ENCODE measurements around the gene NAAA.
"Not testable (repeated sequence)": the region's sequence is repeated elsewhere in the genome, so short reads cannot be mapped to it uniquely, and the experiment has no call there.

NAAA gene

DNA sequence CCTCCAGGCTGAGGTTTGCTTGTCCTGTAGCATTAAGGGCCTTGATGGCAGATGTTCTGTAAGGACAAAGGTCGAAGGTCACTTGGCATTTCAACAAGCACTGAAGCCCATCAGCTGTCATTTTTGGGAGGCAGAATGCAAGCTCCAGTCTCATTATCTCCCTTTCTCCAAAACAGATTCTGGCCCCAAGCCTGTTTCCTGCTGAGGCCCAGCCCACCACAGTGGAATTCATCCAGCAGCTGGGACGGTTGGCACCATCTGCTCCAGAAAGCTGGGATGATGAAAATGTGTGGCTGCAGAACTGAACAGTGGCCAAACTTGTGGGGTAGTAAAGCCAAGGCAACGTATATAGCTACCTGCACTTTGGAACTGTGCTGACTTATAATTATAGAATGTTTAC, 20.9 kb downstream of the NAAA start:
- no peak for DNase-seq (ENCODE audit: low read depth)

DNA sequence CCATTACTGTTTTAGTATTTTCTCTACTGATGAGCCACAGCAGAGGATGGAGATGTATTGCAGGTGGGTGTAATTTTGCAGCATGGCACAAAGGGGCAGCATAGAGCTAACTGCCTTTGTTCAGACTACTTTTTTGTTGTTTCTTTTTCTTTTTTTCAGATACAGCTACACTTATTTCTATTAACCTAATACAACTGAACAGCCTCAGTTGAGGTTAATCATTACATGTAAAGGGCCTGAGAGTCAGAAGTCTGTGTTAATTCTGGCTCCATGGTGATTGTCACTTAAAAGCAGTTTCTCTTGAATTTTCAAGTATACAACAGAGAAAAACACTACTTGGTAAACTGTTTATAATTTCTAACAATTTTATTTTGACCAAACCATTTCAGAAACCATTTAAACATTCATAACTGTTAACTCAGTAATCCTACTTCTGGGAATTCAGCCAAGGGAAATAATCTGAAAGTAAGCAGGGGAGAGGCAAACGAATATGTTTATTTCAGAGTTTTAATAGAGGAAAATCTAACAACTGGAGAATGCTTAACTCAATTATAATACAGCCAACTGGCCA, 24.6 kb downstream of the NAAA start:
- no peak for DNase-seq (ENCODE audit: low read depth)

DNA sequence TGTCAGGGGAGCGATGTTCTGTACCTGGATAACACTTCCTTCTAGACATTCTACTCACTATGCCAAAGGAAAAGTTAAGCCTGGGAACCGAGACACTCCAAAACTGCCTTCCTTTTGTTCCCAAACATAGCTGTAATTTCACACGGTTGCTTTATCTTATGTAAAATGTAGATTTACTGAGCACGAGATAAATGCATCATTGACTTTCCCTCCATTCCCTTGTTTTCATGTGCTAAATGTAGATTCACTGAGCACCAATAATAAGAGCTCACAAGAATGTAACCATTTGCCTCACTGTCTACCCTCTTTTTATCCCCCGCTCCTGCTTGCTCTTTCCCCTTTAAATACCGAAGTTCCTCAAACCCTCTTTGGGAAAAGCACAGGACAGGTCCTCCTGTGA, 27.8 kb downstream of the NAAA start:
- no peak for DNase-seq (ENCODE audit: low read depth)

- DNase-seq (ENCODE audit: low read depth): not testable (repeated sequence)
Measured at GRCh38 chr4:75910831-75911230, 30.0 kb downstream of the NAAA start.

- DNase-seq (ENCODE audit: low read depth): no peak
Measured at GRCh38 chr4:75909405-75909804, 31.4 kb downstream of the NAAA start.

DNA sequence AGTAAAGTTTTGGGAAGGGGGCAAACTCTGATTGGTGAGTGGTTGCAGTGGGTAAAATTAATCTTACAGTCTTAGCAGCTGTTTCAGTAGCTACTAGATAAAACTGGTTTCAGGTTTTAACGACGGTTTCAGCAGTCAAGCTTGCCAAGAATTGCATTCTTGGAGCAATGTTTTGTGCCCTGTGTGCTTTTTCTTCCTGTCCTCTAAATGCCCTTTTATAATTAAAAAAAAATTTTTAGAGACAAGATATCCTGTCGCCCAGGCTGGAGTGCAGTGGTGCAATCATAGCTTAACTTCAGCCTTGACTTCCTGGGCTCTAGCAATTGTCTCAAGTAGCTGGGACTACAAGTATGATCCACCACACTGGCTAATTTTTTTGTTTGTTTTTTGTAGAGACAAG, 32.3 kb downstream of the NAAA start:
- DNase-seq (ENCODE audit: low read depth): no peak

- DNase-seq (ENCODE audit: low read depth): no peak
Measured at GRCh38 chr4:75907966-75908365, 32.8 kb downstream of the NAAA start.

GRCh38 chr4:75904076-75904475, 36.7 kb downstream of the NAAA start:
- DNase-seq (ENCODE audit: low read depth): no peak

GRCh38 chr4:75902352-75902751, 38.5 kb downstream of the NAAA start, which contains the start of gene PPEF2:
TSS of gene PPEF2 (minus strand) at chr4:75902452. CDS start at chr4:75896325, 6,127 bp downstream.
- DNase-seq (ENCODE audit: low read depth): no peak

DNA sequence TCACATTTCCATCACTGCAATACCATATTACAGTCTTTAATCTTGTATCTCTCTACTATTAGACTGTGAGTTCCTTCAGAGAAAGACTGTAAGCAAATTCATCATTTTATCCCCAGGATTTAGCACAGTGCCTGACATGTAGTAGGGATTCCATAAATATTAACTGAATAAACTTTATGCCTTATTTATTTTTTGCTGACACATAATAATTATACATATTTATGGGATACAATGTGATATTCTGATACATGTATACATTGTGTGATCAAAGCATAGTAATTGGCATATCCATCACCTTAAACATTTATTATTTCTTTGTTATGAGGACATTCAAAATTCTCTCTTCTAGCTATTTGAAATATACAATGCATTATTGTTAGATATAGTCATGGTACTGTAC, 42.3 kb downstream of the NAAA start:
- no peak for DNase-seq (ENCODE audit: low read depth)

- DNase-seq (ENCODE audit: low read depth): no peak
Measured at GRCh38 chr4:75895744-75896314, 45.0 kb downstream of the NAAA start.

- DNase-seq (ENCODE audit: low read depth): no peak
Measured at GRCh38 chr4:75892508-75892907, 48.3 kb downstream of the NAAA start.

DNA sequence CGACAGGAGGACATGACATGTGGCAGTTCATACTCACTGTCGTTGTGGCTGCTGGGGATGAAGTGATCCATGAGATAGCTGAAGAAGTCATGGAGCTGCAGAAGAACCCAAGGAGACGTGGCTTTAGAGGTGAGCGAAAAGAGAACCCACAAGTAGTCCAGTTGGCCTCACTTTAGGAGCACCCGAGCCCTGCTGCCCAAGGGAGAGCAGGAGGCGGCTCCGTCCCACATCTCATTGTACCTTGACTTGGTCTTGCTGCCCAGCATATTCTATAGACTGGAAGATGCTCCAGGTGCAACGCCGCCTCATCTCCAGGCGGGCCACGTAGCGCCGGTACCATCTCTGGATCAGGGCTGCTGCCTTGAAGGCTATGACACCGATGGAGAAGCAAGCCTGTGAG, 49.2 kb downstream of the NAAA start:
- no peak for DNase-seq (ENCODE audit: low read depth)

- no peak for DNase-seq (ENCODE audit: low read depth)
Measured at GRCh38 chr4:75889537-75890199, 51.1 kb downstream of the NAAA start.

DNA sequence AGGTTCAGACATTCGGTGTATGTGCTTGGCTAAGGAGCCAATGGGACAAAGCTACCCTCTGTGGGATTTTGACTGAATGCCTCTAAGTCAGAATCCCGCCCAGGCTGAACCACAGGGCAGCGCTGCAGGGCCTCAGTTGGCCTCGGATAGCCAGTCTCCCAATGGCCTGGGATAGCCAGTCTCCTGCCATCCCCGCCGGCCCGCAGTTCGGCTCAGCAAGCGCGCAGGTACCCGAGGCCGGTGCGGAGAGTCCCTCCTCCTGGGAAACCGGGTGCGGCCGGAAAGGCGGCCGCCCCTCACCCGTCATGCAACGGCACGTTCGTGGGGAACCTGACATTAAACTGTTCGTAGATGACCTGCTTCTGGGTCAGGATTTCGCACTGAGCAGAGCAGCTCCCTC, 54.7 kb downstream of the NAAA start:
- no peak for DNase-seq (ENCODE audit: low read depth)

GRCh38 chr4:75881476-75881875, 59.3 kb downstream of the NAAA start:
- DNase-seq (ENCODE audit: low read depth): no peak

- DNase-seq (ENCODE audit: low read depth): no peak
Measured at GRCh38 chr4:75880278-75880677, 60.5 kb downstream of the NAAA start.

DNA sequence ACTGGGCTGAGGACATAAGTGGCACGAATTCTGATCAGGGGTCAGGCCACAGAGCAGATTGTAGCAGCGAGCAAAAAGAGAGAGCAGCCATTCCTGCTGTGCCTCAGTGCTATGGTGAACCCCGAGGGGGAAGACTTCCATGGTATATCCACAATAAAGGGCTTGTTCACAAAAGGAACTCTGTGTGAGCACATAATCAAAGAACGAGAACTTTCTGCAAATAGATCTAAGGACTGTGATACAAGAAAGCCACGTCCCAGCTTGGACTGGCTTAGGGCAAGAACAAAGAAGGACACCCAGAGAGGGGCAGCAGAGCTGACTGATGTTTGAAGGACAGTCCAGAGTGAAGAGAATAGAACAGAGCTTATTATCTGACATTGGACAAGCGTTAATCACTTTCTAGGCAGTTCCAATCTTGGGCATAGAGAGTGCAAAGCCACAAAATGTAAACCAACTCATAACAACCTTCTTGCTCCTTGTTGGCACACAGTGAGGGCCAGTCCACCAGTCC, 62.5 kb downstream of the NAAA start:
- no peak for DNase-seq (ENCODE audit: low read depth)

DNA sequence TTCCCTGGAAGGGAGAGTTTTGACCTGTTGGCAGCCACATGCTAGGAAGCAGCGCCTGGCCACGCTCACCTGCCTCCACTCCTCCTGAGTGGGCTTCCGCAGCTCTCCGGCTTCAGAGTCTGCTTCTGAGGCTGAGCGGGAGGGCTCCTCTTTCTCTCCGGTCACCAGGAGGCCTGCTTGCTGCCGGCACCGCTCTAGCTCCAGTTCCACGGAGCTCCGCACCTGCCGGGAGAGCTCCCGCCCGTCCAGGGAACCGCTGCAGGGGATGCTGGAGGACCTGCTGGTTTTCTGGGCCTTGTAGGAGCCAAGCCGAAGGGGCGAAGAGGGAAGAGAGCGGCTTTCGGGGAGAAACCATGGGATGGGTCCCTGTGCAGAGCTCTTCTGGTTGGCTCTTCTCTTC, 64.6 kb downstream of the NAAA start:
- no peak for DNase-seq (ENCODE audit: low read depth)

DNA sequence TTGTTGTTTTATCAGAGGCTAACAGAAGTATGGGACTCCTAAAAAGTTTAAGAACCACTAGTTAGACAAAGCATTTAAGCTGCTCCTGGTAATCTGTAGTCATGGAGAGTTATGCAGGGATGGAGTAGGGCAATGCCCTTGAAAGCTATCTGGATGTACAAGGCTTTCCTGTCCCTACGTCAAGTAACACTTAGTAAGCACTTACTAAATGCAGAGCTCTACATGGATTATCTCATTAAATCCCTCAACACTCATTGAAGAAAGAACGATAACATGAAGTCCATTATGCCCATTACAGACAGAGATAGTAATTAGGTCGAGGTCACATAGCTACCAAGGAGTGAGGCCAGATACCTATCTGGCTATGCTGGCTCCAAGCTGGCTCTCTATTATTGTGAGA, 71.7 kb downstream of the NAAA start:
- no peak for DNase-seq (ENCODE audit: low read depth)

- no peak for DNase-seq (ENCODE audit: low read depth)
Measured at GRCh38 chr4:75867130-75867529, 73.7 kb downstream of the NAAA start.

Measured in activated T-helper 1 cell treated with Interleukin-2 at 50 U/mL for 16 hours (primary cell).